ENCODE results near the gene COX4I2.

- TF ChIP-seq CTCF (conservative IDR thresholded peaks at IDR 0.05; ENCODE audit: low read length) (no peak), EZH2phosphoT487 (IDR thresholded peaks at IDR 0.05; ENCODE audit: borderline replicate concordance, low read depth, low read length) (no peak)
These were observed 3.7 kb downstream of the COX4I2 start for GRCh38 chr20:31641391-31641790.

Data from OCI-LY7 (cell line).